ENCODE measurements around the gene FUZ.

- TF ChIP-seq CTCF (IDR thresholded peaks at IDR 0.05; ENCODE audit: low read depth, low read length, poor library complexity, severe bottlenecking): no peak
- no peak for TF ChIP-seq EZH2phosphoT487 (IDR thresholded peaks at IDR 0.05; ENCODE audit: borderline replicate concordance, low read length)
Measured at GRCh38 chr19:49814010-49814409, 918 bp upstream of the FUZ start.

Data from DOHH2 (cell line).